DND-41 (cell line): ENCODE data around the gene DDX11.
"Not testable (repeated sequence)": the region's sequence is repeated elsewhere in the genome, so short reads cannot be mapped to it uniquely, and the experiment has no call there.

Source experiments
- ATAC-seq: fragments of 200-7000 bp; cut with Tn5 transposase; 3 replicates; pipeline ENCODE4 v1.9.1; 2021; ENCODE audit warnings: low read depth; ENCODE audit not compliant: insufficient read depth
- DNase-seq: peaks from one replicate; pipeline ENCODE4 v3.0.0-alpha.2; 2020
- H2AFZ ChIP-seq: 2 replicates; pipeline ENCODE4 v1.6.0; 2012; ENCODE audit warnings: low read depth, low read length
- H3K27ac ChIP-seq: 2 replicates; pipeline ENCODE4 v1.5.1; 2012; ENCODE audit warnings: low read length, inconsistent platforms
- H3K27me3 ChIP-seq: fragments of 200-600 bp; sonication (generic); 2 replicates; pipeline ENCODE4 v1.6.0; 2012; ENCODE audit warnings: low read length, mild to moderate bottlenecking, inconsistent platforms; ENCODE audit not compliant: insufficient read depth, poor library complexity
- H3K36me3 ChIP-seq: 2 replicates; pipeline ENCODE4 v1.5.1; 2012; ENCODE audit warnings: low read length, inconsistent platforms; ENCODE audit not compliant: insufficient read depth
- H3K4me1 ChIP-seq: 2 replicates; pipeline ENCODE4 v1.5.1; 2012; ENCODE audit warnings: mild to moderate bottlenecking, low read length; ENCODE audit not compliant: insufficient read depth
- H3K4me2 ChIP-seq: 2 replicates; pipeline ENCODE4 v1.6.0; 2012; ENCODE audit warnings: mild to moderate bottlenecking, moderate library complexity, low read length, inconsistent platforms; ENCODE audit not compliant: insufficient read depth
- H3K4me3 ChIP-seq, 2 experiments: fragments of 200-600 bp in 1 of 2; shearing (Covaris generic) in 1 of 2; 2 replicates each; pipeline ENCODE4 v1.5.1; 2012 to 2016; ENCODE audit warnings: inconsistent platforms in 2 of 2, low read length in 2 of 2, mild to moderate bottlenecking in 2 of 2, low read depth in 1 of 2, moderate library complexity in 1 of 2
- H3K79me2 ChIP-seq: 2 replicates; pipeline ENCODE4 v1.6.0; 2012; ENCODE audit warnings: low read length, inconsistent platforms; ENCODE audit not compliant: insufficient read depth
- H3K9ac ChIP-seq: 2 replicates; pipeline ENCODE4 v1.6.0; 2012; ENCODE audit warnings: low read depth, mild to moderate bottlenecking, inconsistent platforms, low read length, moderate library complexity
- H3K9me3 ChIP-seq: 2 replicates; pipeline ENCODE4 v1.5.1; 2012; ENCODE audit warnings: low read length, moderate library complexity, mild to moderate bottlenecking, inconsistent platforms; ENCODE audit not compliant: insufficient read depth, severe bottlenecking
- H4K20me1 ChIP-seq: 2 replicates; pipeline ENCODE4 v1.6.0; 2012; ENCODE audit warnings: low read length; ENCODE audit not compliant: insufficient read depth

Gene DDX11

GRCh38 chr12:31127209-31127848 lies 53.7 kb downstream of the DDX11 start:
- H3K36me3 ChIP-seq, ATAC-seq, H3K79me2 ChIP-seq, H4K20me1 ChIP-seq, H3K9ac ChIP-seq, H3K4me1 ChIP-seq, H3K27me3 ChIP-seq, DNase-seq, H3K27ac ChIP-seq, H3K4me3 ChIP-seq, H3K9me3 ChIP-seq, H3K4me2 ChIP-seq, H2AFZ ChIP-seq: not testable (repeated sequence)

GRCh38 chr12:31136581-31136980 lies 62.9 kb downstream of the DDX11 start:
- not testable (repeated sequence) for H3K79me2 ChIP-seq, H2AFZ ChIP-seq, H3K4me3 ChIP-seq, H3K9me3 ChIP-seq, H3K4me2 ChIP-seq, H3K27me3 ChIP-seq, H3K36me3 ChIP-seq, DNase-seq, ATAC-seq, H3K9ac ChIP-seq, H3K27ac ChIP-seq, H4K20me1 ChIP-seq, H3K4me1 ChIP-seq

DNA sequence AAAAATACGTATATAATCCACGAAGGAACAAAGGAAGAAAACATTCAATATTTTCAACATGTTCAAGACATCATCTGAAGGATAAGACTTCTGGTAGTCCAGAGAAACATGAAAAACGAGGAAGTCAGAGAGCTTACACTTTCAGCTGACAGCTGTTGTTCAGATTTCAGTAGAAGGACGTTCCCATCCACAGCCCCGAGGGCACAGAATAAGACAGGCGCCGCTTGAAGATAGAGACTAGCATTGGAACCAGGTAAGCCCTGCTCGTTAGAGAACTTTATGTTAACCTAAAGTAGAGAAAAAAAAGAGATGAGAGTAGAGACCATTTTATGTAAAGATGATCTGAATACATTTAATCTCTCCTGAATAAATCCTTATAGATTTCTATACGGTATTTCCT lies 71.1 kb downstream of the DDX11 start:
- H3K36me3 ChIP-seq, ATAC-seq, H2AFZ ChIP-seq: not testable (repeated sequence)

GRCh38 chr12:31145296-31145695 lies 71.6 kb downstream of the DDX11 start:
- H3K4me1 ChIP-seq, H2AFZ ChIP-seq, H3K36me3 ChIP-seq, H3K9me3 ChIP-seq, H3K4me3 ChIP-seq, DNase-seq, H3K4me2 ChIP-seq, H3K9ac ChIP-seq, ATAC-seq, H4K20me1 ChIP-seq, H3K27ac ChIP-seq, H3K79me2 ChIP-seq, H3K27me3 ChIP-seq: not testable (repeated sequence)

More for the DNA sequence above, 71.1 kb downstream of the DDX11 start:
- not testable (repeated sequence) for H3K27ac ChIP-seq, H4K20me1 ChIP-seq, DNase-seq, H3K9me3 ChIP-seq, H3K4me1 ChIP-seq, H3K9ac ChIP-seq, H3K4me2 ChIP-seq, H3K4me3 ChIP-seq, H3K27me3 ChIP-seq, H3K79me2 ChIP-seq

DNA sequence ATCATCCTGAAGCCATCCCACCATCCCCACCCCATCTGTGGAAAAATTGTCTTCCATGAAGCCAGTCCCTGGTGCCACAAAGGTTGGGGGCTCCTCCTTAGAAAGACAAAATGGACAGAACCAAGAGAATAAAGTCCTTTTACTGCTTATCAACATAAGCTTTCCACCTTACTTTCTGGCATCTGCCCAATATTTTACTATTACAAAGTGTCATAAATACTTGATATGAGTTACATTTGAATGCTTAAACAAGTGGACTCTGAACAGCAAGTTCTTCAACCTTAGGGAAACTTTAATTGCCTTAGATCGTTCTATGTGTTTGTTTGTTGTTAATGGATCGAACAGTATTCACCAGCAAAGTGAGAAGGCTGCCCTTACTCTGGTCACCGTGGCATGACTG lies 73.8 kb downstream of the DDX11 start:
- not testable (repeated sequence) for H3K27ac ChIP-seq, H3K4me1 ChIP-seq, H3K79me2 ChIP-seq, H2AFZ ChIP-seq, H3K4me3 ChIP-seq, H3K4me2 ChIP-seq, ATAC-seq, DNase-seq, H4K20me1 ChIP-seq, H3K27me3 ChIP-seq, H3K36me3 ChIP-seq, H3K9ac ChIP-seq, H3K9me3 ChIP-seq

DNA sequence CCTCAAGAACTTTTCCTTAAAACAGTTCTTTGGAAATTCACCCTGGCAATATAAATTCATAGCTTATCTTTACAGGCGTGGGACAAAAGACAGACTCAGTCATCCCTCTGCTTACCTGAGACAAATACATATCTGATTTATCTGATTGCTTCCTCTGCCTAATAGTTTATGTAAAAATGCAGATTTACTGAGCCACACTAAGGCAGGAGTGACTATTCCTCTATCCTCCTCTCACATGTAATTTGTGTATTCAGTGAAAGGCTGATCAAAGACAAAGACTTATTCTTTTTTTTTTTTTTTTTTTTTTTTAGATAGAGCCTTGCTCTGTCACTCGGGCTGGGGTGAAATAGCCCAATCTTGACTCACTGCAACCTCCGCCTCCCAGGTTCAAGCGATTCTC lies 77.1 kb downstream of the DDX11 start:
- H3K9me3 ChIP-seq, H3K79me2 ChIP-seq, ATAC-seq, H4K20me1 ChIP-seq, DNase-seq, H2AFZ ChIP-seq, H3K4me2 ChIP-seq, H3K36me3 ChIP-seq, H3K4me3 ChIP-seq, H3K9ac ChIP-seq, H3K27me3 ChIP-seq, H3K4me1 ChIP-seq, H3K27ac ChIP-seq: not testable (repeated sequence)
